ENCODE data around the gene AKR7A3. TPM values are rescaled to one million over a fixed set of nuclear protein-coding genes. Genes with fewer than 3 reads are reported as not detected.
A peak's percentile ranks its signal among the peaks of the same experiment; 100 is the strongest.

The AKR7A3 gene
- total RNA-seq, 4 donors from 2014 or later, result 1.8 to 3.5 (median 2.3) TPM

DNA sequence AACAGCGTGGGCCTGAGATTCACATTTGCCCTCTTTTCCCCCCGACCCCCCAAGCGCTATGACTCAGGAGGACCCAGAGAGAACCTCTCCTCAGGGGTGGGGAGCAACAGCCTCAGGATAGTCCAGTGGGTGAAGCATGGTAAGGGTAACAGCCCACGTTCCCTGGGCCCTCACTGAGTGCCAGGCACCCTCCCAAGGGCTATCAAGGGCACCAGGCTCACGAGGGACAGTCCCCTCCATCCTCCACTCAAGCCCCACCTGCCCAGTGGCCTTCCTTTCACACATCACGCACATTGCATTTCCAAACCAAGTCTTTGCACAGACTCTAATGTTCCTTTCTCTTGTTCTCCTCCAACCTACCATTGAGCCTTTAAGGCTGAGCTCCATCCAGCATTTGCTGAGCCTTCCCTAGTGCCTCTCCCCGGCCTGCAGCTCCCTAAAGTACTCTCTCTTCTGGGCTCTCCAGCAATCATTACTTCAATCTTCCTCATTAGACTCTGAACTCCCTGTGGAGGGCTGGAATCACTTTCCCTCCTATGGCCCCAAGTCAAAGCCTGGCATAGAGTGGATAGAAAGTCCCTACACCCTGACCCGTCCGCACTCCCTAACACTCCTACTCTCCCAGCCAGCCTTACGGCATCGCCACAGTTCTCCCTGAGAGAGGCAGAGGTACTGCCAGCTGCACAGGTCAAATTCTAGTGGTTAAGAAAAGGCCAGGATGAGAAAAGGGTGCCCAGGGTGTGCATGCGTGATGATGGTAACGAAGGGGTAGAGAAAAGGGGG is 22.3 kb upstream of the AKR7A3 start:
- TF ChIP-seq CTCF (IDR thresholded peaks at IDR 0.05), result no peak
- no peak for TF ChIP-seq POLR2A (IDR thresholded peaks at IDR 0.05)
- intact Hi-C loops (cut with DNase I), result no loop called here
- WGBS, 2 donors, result 43 to 44% methylated on average over 12 to 13 of the region's 13 CpGs
- H3K27ac ChIP-seq, result no peak overlapping the region
- peak overlapping the region in 2 of 3 donors; percentile 87 to 90 for H3K4me3 ChIP-seq (replicated peaks in 1 of 3)
- H3K27me3 ChIP-seq, result no peaks in the 10 kb centered on the region
- DNase-seq, result peak in 1 of 2 donors; percentile 14
- H3K4me1 ChIP-seq, result peaks cover 9 to 20% of the 10 kb centered on the region in 2 donors
- peaks cover 14 to 17% of the 10 kb centered on the region in 2 donors for H3K36me3 ChIP-seq
- no peaks in the 10 kb centered on the region for H3K9me3 ChIP-seq

- intact Hi-C loops (cut with DNase I), result no loop called here
- no peak for DNase-seq
- no peak overlapping the region for H3K4me3 ChIP-seq (replicated peaks in 1 of 3)
- TF ChIP-seq POLR2A (IDR thresholded peaks at IDR 0.05), result no peak
- no peak for TF ChIP-seq CTCF (IDR thresholded peaks at IDR 0.05)
- WGBS, 2 donors, result 91 to 95% methylated on average over 7 of the region's 7 CpGs
- H3K9me3 ChIP-seq, result no peaks in the 10 kb centered on the region
- no peaks in the 10 kb centered on the region for H3K27me3 ChIP-seq
- peaks cover 17 to 22% of the 10 kb centered on the region in 2 donors for H3K36me3 ChIP-seq
- peaks cover 9 to 20% of the 10 kb centered on the region in 2 donors for H3K4me1 ChIP-seq
- no peak overlapping the region for H3K27ac ChIP-seq
Observed at GRCh38 chr1:19310061-19310460, 21.5 kb upstream of the AKR7A3 start.

DNA sequence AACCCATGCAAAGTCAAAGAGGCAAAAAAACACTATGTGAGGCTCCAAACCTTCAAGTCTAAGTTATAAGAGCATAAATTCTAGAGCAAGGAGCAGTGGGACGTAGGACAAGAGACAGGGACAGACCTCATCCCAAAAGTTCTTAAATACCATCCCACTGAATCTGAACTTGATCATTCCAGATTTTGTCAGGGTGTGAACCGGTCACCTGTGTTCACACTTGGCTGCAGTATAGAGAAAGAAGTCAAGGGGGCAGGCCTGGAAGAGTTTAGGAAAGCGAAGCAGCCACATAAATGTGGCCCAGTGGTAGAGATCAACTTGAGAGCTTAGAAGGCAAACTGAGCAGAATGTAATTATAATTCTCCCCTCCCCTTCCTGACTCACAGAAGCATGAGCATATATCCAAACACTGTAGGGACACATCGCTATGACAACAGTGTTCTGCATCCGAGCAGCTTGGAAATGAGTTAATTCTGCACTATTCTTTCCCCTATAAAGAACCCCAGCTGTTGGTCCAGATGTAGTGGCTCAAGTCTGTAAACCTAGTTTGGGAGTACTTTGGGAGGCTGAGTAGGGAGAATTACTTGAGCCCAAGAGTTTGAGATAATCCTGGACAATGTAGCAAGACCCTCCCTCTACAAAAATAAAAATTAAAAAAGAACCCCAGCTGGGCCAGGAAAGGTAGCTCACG is 20.7 kb upstream of the AKR7A3 start:
- Histone ChIP-seq H3K4me3 (replicated peaks in 1 of 3) (no peak overlapping the region), H3K9me3 (no peaks in the 10 kb centered on the region), H3K4me1 (peaks cover 9 to 20% of the 10 kb centered on the region in 2 donors), H3K27ac (no peak overlapping the region), H3K36me3 (peaks cover 17 to 28% of the 10 kb centered on the region in 2 donors), H3K27me3 (no peaks in the 10 kb centered on the region)
- 79 to 93% methylated on average over 6 of the region's 6 CpGs for WGBS, 2 donors
- DNase-seq, result no peak
- TF ChIP-seq POLR2A (IDR thresholded peaks at IDR 0.05) (no peak), CTCF (IDR thresholded peaks at IDR 0.05) (no peak)
- intact Hi-C loops (cut with DNase I), result no loop called here

GRCh38 chr1:19308509-19308907 is 19.9 kb upstream of the AKR7A3 start:
- TF ChIP-seq POLR2A (IDR thresholded peaks at IDR 0.05) (no peak), CTCF (IDR thresholded peaks at IDR 0.05) (no peak)
- Histone ChIP-seq H3K36me3 (peaks cover 17 to 35% of the 10 kb centered on the region in 2 donors), H3K4me1 (peaks cover 9 to 19% of the 10 kb centered on the region in 2 donors), H3K4me3 (replicated peaks in 1 of 3) (no peak overlapping the region), H3K27ac (no peak overlapping the region), H3K9me3 (no peaks in the 10 kb centered on the region), H3K27me3 (no peaks in the 10 kb centered on the region)
- intact Hi-C loops (cut with DNase I), result no loop called here
- 86 to 92% methylated on average over 1 to 3 of the region's 3 CpGs for WGBS, 2 donors
- DNase-seq, result no peak

Measured in thyroid gland (tissue), 4 donors.